Adrenal gland (tissue), 12 donors: ENCODE measurements around the gene YPEL5. TPM values are rescaled to one million over a fixed set of nuclear protein-coding genes. Genes with fewer than 3 reads are reported as not detected.
A peak's percentile ranks its signal among the peaks of the same experiment; 100 is the strongest.
"Not testable (repeated sequence)": the region's sequence is repeated elsewhere in the genome, so short reads cannot be mapped to it uniquely, and the experiment has no call there.

Experiments
- DNase-seq, 7 donors: peaks; one replicate each; pipeline ENCODE4 v3.0.0-alpha.2; 2019 to 2020
- H3K27ac ChIP-seq, 5 donors: fragments of 200-600 bp; sonication (generic) in 4 of 5; 1 replicate in 3 of 5; 2 replicates in 2 of 5; pipeline versions ENCODE4 v1.5.1 to v1.8.0; 2016 to 2020; ENCODE audit warnings: mild to moderate bottlenecking in 1 of 5
- H3K27me3 ChIP-seq: fragments of 200-600 bp; 2 replicates; pipeline ENCODE4 v1.8.0; 2021
- H3K36me3 ChIP-seq, 2 donors: fragments of 200-600 bp; replicated peaks in 1 of 2; 1 replicate in 1 of 2; 2 replicates in 1 of 2; pipeline versions ENCODE4 v1.5.1 to v1.8.0; 2018 to 2022
- H3K4me1 ChIP-seq, 2 donors: fragments of 200-600 bp; replicated peaks in 1 of 2; 1 replicate in 1 of 2; 2 replicates in 1 of 2; pipeline versions ENCODE4 v1.5.1 to v1.8.0; 2018 to 2021
- H3K4me3 ChIP-seq, 4 donors: fragments of 200-600 bp; sonication (generic) in 3 of 4; one replicate each; pipeline ENCODE4 v1.5.1; 2016 to 2018
- H3K9me3 ChIP-seq, 3 donors: fragments of 200-600 bp; sonication (generic) in 1 of 3; replicated peaks in 1 of 3; 1 replicate in 2 of 3; 2 replicates in 1 of 3; pipeline versions ENCODE4 v1.5.1 to v1.8.0; 2016 to 2021
- POLR2A ChIP-seq, 2 donors: fragments of 450-650 bp; IDR thresholded peaks; one replicate each; pipeline ENCODE4 v1.6.1; 2017; ENCODE audit warnings: antibody characterized with exemption in 2 of 2, mild to moderate bottlenecking in 2 of 2, moderate library complexity in 1 of 2
- WGBS, 4 donors: extraction: QIAGEN DNeasy Blood & Tissue Kit in 2 of 4; methylation state at CpG; one replicate each; pipeline versions ENCODE4 v1.1.5 to v1.1.7; 2013 to 2017; 5-methylcytosine and 5-hydroxymethylcytosine counted together
- intact Hi-C, 2 donors: fragments of 100-400 bp; cut with DNase I; formaldehyde crosslinking; loops; one replicate each; pipeline versions ENCODE4 v1.14.1 to v1.15.0; 2022 to 2023
- polyA plus RNA-seq, 3 donors: library from polyadenylated mRNA; stranded (reverse); fragments of 200-250 nt in 2 of 3; fragments of 350-450 nt in 1 of 3; fragmentation: Illumina TruSeq in 1 of 3; extraction: RNeasy Lipid Tissue Mini Kit (QIAGEN cat#74804) in 1 of 3; gene quantifications; one replicate each; pipeline ENCODE4 v1.2.3, GENCODE V29; 2013 to 2014
- total RNA-seq, 9 donors: library from RNA; depleted of rRNA in 4 of 9; stranded (reverse); fragments of >200 nt in 4 of 9; fragments of 120-200 nt in 1 of 9; fragmentation: NEBNext Ultra II Directional in 1 of 9; extraction: Animal tissue kit (Norgen Biotek cat#: 25700) in 1 of 9; gene quantifications; one replicate each; pipeline versions ENCODE4 v1.1.0 to v1.2.4, GENCODE V29; 2013 to 2023
- TF ChIP-seq, protein P1 (sequence below), 6 experiments: fragments of 450-650 bp in 4 of 6; fragments of 200-600 bp in 2 of 6; sonication (generic) in 1 of 6; IDR thresholded peaks; 1 replicate in 5 of 6; 2 replicates in 1 of 6; pipeline versions ENCODE4 v1.5.1 to v1.8.0; 2016 to 2021; ENCODE audit warnings: antibody characterized with exemption in 6 of 6, mild to moderate bottlenecking in 2 of 6, moderate library complexity in 1 of 6
- donor health status: healthy with polysubstance abuse.
- donor health status: Bipolar disorder and iron deficiency.
- donor health status: DM: yes; HTN: yes; CAD: no.
- donor health status: DM: no; HTN: no; CAD: no.
- donor health status: DM: no; HTN: no; CAD: no.
- donor health status: DM: yes; HTN: yes; CAD: no.

YPEL5 gene
- total and polyA plus RNA-seq, 12 donors, result 58.5 to 135 (median 84.2) TPM

DNA sequence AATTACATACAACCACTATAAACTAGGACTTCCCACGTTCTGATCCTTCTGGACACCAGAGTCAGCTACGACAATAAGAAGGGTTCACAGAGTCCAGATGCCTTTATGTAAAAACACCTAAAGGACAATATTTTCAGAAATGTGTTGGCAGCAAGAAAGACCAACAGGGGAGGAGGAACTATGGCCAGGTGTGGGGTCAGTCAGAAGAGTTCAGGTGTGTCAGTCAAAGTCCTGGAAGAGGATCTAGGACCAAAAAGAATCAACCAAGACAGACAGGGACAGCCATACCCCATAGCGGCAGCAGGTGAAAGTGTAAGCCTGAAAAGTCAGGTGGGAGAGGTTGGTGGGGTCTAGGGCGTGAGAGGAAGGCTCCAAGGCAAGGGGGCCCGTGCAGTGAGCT is 38.0 kb upstream of the YPEL5 start:
- no peaks in the 10 kb centered on the region for H3K27me3 ChIP-seq
- no peaks in the 10 kb centered on the region for H3K9me3 ChIP-seq
- H3K4me1 ChIP-seq, result peaks cover 0 to 1% of the 10 kb centered on the region in 2 donors
- TF ChIP-seq POLR2A (IDR thresholded peaks at IDR 0.05), result no peak
- TF ChIP-seq, protein P1, sequence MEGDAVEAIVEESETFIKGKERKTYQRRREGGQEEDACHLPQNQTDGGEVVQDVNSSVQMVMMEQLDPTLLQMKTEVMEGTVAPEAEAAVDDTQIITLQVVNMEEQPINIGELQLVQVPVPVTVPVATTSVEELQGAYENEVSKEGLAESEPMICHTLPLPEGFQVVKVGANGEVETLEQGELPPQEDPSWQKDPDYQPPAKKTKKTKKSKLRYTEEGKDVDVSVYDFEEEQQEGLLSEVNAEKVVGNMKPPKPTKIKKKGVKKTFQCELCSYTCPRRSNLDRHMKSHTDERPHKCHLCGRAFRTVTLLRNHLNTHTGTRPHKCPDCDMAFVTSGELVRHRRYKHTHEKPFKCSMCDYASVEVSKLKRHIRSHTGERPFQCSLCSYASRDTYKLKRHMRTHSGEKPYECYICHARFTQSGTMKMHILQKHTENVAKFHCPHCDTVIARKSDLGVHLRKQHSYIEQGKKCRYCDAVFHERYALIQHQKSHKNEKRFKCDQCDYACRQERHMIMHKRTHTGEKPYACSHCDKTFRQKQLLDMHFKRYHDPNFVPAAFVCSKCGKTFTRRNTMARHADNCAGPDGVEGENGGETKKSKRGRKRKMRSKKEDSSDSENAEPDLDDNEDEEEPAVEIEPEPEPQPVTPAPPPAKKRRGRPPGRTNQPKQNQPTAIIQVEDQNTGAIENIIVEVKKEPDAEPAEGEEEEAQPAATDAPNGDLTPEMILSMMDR (IDR thresholded peaks at IDR 0.05), result no peak
- H3K4me3 ChIP-seq, result no peak overlapping the region
- H3K36me3 ChIP-seq, result no peaks in the 10 kb centered on the region
- WGBS, 4 donors, result 85 to 89% (median 87%) methylated on average over 5 of the region's 5 CpGs
- no peak overlapping the region for H3K27ac ChIP-seq
- no peak for DNase-seq
- intact Hi-C loops, result no loop called here

DNA sequence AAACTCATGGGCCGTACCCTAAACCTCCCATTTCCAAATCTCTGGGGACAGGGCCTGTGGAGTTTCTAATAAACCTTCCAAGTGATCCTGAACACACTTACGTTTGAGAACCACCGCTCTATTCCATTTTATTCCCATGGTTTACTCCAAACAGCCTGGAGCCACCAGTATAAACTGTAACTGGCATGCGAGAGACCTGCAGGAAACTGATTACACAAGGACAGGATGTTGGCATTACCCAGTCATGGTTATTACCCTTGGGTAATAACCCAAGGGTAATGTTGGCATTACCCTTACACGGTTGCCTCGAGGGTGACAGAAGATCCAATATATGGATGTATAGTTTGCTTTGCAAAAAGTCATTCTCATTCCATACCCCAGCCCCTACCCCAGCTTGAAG is 37.0 kb upstream of the YPEL5 start:
- DNase-seq, result no peak
- Histone ChIP-seq H3K27ac (no peak overlapping the region), H3K4me3 (no peak overlapping the region), H3K9me3 (no peaks in the 10 kb centered on the region), H3K36me3 (no peaks in the 10 kb centered on the region), H3K27me3 (no peaks in the 10 kb centered on the region), H3K4me1 (peaks cover 0 to 4% of the 10 kb centered on the region in 2 donors)
- intact Hi-C loops, result no loop called here
- TF ChIP-seq POLR2A (IDR thresholded peaks at IDR 0.05), result no peak
- TF ChIP-seq, protein P1 (IDR thresholded peaks at IDR 0.05), result no peak
- 76 to 81% (median 77%) methylated on average over 6 of the region's 6 CpGs for WGBS, 4 donors

DNA sequence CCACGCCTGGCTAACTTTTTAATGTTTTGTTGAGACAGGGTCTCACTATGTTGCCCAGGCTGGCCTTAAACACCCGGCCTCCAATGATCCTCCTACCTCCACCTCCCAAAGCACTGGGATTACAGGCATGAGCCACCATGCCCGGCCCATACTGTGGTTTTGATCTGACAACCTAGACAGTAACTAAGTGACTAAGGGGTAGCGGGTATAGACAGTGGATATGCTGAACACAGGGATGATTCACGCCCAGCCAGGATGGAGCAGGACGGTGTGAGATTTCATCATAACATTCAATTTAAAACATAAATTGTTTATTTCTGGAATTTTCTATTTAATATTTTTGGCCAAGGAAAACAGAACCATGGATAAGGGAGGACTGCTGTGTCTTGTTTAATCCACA is 36.0 kb upstream of the YPEL5 start:
- no peak for TF ChIP-seq POLR2A (IDR thresholded peaks at IDR 0.05)
- TF ChIP-seq, protein P1 (IDR thresholded peaks at IDR 0.05), result no peak
- 87 to 91% (median 89%) methylated on average over 6 of the region's 6 CpGs for WGBS, 4 donors

DNA sequence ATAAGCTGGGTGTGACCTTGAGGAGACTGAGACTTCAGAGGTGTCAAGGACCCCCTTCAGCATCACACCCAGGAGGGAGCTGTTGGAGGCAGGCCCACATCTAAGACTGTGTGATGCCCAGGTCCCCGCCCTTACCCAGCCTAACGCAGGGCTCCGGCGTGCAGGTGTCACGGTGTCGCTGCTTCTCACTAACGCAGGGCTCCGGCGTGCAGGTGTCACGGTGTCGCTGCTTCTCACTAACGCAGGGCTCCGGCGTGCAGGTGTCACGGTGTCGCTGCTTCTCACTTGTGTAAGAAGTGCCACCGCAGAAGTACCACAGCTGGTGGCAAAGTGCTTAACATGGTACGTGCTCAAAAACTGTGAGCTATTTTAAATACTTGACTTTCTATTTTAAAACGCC is 35.6 kb upstream of the YPEL5 start:
- not testable (repeated sequence) for H3K27me3 ChIP-seq

More for the DNA sequence above, 36.0 kb upstream of the YPEL5 start:
- DNase-seq, result no peak
- Histone ChIP-seq H3K36me3 (no peaks in the 10 kb centered on the region), H3K27me3 (no peaks in the 10 kb centered on the region), H3K27ac (no peak overlapping the region), H3K4me1 (peaks cover 0 to 4% of the 10 kb centered on the region in 2 donors), H3K4me3 (no peak overlapping the region), H3K9me3 (no peaks in the 10 kb centered on the region)
- intact Hi-C loops, result no loop called here

DNA sequence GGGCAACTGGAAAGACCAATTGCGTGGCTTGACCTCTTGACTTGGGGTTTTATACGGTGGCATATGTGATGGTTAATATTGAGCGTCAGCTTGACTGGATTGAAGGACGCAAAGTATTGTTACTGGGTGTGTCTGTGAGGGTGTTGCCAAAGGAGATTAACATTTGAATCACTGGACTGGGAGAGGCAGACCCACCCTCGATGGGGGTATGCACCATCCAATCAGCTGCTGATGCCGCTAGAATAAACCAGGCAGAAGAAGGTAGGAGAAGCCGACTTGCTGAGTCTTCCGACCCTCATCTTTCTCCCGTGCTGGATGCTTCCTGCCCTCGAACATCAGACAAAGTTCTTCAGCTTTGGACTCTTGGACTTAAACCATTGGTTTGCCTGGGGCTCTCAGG is 34.2 kb upstream of the YPEL5 start:
- no peaks in the 10 kb centered on the region for H3K9me3 ChIP-seq
- H3K27ac ChIP-seq, result no peak overlapping the region
- TF ChIP-seq, protein P1 (IDR thresholded peaks at IDR 0.05), result no peak
- no peak for TF ChIP-seq POLR2A (IDR thresholded peaks at IDR 0.05)
- peak in 1 of 7 donors; percentile 23 for DNase-seq
- H3K4me1 ChIP-seq, result peaks cover 0 to 4% of the 10 kb centered on the region in 2 donors
- 82 to 92% (median 91%) methylated on average over 10 of the region's 10 CpGs for whole genome bisulfite sequencing, 4 donors
- no peaks in the 10 kb centered on the region for H3K27me3 ChIP-seq
- intact Hi-C loops, result no loop called here
- H3K36me3 ChIP-seq, result no peaks in the 10 kb centered on the region
- H3K4me3 ChIP-seq, result no peak overlapping the region

More for the DNA sequence above, 35.6 kb upstream of the YPEL5 start:
- H3K4me3 ChIP-seq, H3K9me3 ChIP-seq, DNase-seq, H3K27ac ChIP-seq, H3K36me3 ChIP-seq, intact Hi-C loops, H3K4me1 ChIP-seq: not testable (repeated sequence)
- 79 to 97% (median 86%) methylated on average over 13 to 19 of the region's 19 CpGs for WGBS, 4 donors
